NCI-H1694 treated with DMSO at 0.1 percent for 48 hours (cell line): ENCODE measurements around the gene DIABLO.
"Not testable (repeated sequence)": the region's sequence is repeated elsewhere in the genome, so short reads cannot be mapped to it uniquely, and the experiment has no call there.

Experiments used
- DNase-seq: peaks from one replicate; lab custom pipeline; 2025; lab: John Stamatoyannopoulos, UW

The DIABLO gene

DNA sequence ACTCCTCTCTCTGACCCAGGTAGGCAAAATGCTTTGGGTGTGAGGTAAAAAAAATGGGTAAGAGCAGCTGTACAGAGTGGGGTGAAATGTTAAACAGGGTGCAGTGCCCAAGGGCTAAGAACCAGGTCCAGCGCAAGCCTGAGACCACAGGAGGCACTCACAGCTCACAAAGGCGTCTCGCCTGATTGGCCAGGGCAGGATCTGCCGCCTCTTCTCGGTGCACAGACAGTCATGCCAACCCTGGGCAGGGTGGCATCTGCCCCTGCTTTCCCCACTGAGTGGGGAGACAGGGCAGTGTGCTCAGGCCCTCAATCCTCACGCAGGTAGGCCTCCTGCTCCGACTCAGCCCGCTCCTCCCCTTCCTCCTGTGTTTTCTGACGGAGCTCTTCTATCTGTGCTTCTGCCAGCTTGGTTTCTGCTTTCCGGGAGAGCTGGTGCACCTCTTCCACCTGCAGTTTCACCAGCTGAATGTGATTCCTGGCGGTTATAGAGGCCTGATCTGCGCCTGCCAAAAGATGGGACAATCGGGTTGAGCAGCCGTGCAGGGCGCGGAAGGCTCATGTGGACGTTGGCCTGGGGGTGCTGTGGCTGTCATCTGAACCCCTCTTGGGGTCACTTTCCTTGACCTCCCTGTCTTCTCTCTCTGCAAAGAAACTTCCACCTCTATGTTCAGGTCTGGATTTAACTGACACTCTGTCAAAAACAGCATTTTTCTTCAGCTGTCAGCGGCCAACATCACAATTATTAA lies 17.6 kb downstream of the DIABLO start:
- no peak for DNase-seq

- no peak for DNase-seq
Observed at GRCh38 chr12:122207391-122207790, 18.5 kb downstream of the DIABLO start.

GRCh38 chr12:122206976-122207375 lies 18.9 kb downstream of the DIABLO start:
- DNase-seq, result no peak

- no peak for DNase-seq
Observed at GRCh38 chr12:122206111-122206881, 19.6 kb downstream of the DIABLO start.

GRCh38 chr12:122205053-122205925 lies 20.6 kb downstream of the DIABLO start:
- no peak for DNase-seq

DNA sequence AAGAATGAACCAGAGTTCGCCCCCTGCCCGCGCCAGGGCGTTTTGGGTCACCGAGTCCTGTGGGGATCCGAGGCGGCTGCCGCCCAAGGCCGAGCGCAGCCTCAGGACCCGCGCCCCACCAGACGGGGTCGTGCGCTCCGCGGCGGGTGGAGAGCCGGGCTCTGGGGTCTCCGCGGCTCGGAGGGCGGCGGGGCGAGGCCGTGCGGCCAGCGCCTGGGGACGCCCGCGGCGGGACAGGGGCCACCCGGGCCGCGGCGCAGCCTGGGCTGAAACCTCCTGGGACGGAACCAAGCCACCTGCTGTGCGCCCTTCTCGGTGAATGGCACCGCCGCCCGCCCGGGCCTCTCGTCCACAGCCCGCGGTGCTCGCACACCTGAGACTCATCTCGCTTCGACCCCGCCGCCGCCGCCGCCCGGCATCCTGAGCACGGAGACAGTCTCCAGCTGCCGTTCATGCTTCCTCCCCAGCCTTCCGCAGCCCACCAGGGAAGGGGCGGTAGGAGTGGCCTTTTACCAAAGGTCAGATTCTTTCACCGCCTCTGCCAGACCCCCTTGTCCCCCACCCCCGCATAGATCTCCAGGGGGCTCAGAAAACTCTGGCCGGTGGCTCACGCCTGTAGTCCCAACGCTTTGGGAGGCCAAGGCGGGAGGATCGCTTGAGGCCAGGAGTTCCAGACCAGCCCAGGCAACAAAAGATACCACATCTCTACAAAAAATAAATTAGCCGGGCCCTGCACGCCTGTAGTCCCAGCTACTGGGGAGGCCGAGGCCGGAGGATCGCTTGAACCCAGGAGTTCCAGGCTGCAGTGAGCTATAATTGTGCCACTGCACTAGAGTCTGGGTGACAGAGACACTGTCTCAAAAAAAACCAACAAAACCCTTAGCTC lies 21.4 kb downstream of the DIABLO start:
- DNase-seq, result no peak

DNA sequence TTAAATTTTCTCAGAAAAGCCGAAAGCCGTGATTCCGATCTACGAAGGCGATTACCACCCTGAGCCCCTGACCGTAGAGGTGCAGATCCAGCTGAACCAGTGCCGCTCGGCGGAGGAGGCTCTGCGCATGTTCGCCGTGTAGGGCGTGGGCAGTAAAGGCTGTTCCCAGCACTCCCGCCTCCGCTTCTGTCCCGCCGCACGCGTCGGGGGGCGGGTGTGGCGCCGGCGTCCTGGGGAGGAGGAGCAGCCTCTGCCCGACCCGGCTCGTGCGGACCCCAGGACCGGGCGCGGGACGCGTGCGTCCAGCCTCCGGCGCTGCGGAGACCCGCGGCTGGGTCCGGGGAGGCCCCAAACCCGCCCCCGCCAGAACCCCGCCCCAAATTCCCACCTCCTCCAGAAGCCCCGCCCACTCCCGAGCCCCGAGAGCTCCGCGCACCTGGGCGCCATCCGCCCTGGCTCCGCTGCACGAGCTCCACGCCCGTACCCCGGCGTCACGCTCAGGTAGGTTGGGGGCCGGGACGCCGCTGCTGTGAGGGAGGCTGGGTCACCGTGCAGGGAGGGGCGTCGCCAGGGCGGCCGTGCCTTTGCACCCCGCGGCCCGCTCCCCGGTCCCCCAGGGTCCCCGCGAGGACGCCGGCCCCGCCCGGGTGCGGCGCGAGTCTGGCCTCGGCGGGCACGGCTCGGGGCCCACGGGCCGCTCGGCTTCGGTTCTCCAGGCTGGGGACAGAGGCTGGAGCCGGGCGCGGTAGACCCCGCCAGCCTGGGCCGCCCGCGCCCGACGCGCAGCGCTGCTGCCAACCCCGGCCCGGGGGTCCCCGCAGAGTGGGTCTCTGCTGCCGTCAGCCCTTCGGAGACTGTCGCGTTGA lies 22.3 kb downstream of the DIABLO start, which contains the start of gene B3GNT4:
B3GNT4 (plus strand) TSS at position 409 of the 866 bp plus-strand sequence. CDS start 910 bp downstream, outside the sequence.
- DNase-seq, result peak; percentile 9

DNA sequence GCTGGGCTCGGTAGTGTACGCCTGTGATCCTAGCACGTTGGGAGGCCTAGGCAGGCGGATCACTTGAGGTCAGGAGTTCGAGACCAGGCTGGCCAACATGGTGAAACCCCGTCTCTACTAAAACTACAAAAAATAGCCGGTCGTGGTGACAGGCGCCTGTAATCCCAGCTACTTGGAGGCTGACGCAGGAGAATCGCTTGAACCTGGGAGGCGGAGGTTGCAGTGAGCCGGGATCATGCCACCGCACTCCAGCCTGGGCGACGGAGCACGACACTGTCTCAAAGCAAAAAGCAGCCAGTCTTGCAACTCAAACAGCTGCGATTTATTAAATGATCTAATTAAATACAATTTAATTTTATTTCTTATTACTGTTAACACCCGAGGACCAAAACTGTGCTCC lies 23.0 kb downstream of the DIABLO start:
- DNase-seq, result not testable (repeated sequence)

DNA sequence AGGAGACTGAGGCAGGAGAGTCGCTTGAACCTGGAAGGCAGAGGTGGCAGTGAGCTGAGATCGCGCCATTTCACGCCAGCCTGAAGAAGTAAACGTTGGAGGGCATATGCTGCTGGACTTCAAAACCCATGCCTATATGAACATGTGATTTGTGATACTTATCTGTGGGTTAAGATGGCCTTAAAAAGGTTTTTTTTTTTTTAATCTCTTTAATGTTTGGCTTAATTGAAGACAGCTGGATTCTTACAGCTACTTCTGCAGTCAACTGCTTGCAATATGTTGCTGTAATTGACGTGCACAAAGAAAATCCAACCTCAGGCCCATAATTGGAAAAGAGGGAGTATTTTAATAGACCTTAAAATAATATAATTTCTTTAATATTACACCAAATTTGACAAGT lies 23.8 kb downstream of the DIABLO start:
- DNase-seq, result no peak

DNA sequence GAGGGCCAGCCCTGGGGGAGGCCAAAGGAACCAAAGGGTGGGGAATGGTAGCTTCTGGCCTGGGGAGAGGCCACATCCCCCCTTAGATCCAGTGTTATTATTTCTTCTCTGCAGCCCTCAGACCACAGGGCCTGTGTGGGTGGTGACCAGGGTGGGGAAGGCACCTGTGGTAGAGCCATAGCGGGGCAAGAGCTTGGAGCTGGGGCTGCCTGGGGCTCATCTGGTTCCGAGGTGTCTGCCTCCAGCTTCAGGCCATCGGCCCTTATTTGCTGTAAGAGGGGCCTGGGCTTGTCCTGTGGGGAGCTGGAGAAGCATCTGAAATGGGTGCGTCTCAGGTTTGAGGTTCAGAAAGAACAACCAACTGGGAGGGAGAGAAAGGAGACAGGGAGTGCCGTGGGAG lies 24.5 kb downstream of the DIABLO start:
- DNase-seq, result no peak

GRCh38 chr12:122200541-122201175 lies 25.2 kb downstream of the DIABLO start:
- no peak for DNase-seq

DNA sequence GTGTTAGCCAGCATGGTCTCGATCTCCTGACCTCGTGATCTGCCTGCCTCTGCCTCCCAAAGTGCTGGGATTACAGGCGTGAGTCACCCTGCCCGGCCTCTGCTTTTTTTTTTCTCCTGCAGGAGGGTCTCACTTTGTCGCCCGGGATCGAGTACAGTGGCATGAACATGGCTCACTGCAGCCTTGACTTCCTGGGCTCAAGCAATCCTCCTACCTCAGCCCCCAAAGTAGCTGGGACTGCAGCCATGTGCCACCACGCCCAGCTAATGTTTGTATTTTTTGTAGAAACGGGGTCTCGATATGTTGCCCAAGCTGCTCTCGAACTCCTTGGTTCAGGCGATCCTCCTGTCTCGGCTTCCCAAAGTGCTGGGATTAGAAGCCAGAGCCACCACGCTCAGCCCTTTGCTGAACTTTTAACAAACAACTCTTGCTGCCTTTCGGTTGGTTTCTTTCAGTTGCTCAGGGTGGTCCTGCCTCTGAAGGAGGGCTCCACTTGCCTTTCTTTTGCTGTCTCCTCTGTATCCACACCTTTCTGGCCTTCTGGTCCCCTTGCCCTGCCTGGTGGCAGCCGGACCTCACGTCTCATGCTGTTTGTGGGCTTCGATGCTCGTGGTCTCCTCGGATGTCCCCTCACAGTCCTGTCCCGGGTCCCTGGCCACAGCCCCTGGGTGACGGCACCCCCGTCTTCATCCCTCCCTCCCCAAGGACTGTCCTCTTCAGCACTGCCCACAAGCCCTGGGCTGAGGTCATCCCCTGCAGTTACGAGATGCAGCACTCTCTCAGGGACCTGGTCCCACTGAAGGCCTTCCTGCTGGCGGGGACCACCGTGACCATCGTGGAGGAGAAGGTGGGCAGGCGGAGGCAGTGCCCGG lies 26.1 kb downstream of the DIABLO start:
- no peak for DNase-seq

DNA sequence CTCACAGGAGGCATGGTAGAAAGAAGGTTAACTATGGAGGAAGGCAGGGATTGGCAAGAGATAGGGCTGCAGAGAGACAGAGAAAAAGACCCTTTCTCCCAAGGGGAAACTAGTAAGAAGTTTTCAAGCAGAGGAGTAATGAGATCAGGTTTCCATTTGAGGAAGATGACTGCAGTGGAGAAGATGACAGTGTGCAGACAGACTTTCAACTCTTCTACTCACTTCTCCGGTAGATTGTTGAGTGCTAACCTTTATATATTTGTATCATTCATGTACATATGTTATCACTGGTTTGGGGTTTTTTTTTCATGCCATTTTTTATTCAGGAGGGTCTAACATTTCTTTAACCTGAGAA lies 28.3 kb downstream of the DIABLO start:
- DNase-seq, result no peak

GRCh38 chr12:122195405-122195804 lies 30.4 kb downstream of the DIABLO start:
- no peak for DNase-seq

DNA sequence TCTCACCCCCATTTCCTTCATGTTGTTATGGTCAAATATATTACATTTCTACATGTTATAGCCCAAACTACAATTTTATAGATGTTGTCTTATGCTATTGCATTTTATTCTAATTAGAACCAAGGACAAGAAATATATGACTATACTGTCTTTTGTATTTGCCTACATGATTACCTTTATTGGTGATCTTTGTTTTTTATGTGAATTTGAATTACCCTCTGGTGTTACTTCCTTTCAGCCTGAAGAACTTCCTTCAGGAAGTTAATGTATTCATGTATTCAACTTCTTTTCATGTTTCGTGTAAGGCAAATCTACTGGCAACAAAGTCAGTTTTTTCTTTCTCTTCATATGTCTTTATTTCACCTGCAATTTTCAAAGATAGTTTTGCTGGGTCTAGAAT lies 31.0 kb downstream of the DIABLO start:
- DNase-seq, result no peak

DNA sequence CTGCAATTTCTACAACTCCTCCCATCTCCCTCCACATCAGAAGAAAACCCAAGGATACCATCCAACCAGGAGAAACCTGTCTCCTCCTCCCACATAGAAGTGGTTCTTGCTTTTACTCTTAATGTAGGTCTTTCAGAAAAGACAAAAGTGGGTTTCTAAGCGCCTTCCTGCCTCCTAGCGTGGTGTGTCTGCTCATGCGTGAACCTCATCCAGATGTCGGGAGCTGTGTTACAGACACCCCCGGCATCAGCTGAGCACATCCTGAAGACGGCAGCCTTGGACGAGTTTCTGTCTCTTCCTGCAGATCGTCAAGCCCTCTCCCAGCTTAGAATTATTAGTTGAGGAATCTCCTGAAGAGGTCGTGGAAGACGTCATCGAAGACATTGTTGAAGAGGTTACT lies 33.4 kb downstream of the DIABLO start:
- DNase-seq, result no peak

DNA sequence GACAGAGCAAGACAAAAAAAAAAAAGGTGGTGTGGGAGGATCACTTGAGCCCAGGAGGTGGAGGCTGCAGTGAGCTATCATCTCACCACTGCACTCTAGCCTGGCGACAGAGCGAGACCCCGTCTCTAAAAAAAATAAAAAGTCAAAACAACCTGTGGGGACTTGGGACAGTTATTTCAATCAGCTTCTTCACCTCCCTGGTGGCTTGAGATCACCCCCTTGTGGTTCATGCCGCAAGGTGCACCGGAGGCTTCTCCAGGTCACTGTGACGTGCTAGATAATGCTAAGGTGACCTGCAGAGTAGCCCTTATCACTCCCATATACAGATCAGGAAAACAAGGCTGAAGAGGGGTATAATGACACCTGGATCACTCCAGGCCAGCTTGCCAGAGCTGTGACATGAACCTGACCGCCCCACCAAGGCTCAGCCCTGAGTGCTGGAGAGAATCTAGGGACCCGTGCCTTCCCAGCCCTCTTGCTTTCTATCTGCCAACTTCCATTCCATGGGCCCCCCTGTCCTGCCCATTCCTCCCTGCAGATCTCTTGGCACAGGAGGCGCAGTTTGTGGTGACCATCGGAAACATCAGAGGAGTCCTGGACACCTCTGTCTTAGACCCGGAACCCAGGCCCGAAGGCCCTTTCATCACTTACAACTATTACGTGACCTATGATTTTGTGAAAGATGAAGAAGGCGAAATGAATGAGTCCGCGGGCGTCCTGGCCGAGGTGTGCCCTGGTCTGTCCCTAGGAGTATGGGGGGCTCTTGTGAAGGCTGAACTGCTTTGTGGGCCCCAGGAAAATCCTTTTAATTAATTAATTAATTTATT lies 34.8 kb downstream of the DIABLO start:
- peak; percentile 2 for DNase-seq
